GM12878 (cell line): ENCODE data around the gene GABPA. TPM values are rescaled to one million over a fixed set of nuclear protein-coding genes. Genes with fewer than 3 reads are reported as not detected.

Experiments
- ATAC-seq: fragments of 200-7000 bp; cut with Tn5 transposase; 3 replicates; pipeline ENCODE4 v1.9.1; 2020; ENCODE audit warnings: mild to moderate bottlenecking, moderate library complexity
- BruUV-seq: library from RNA; stranded (reverse); fragments of 400-500 nt; replicated peaks from 2 replicates; lab custom pipeline; 2021; lab: Mats Ljungman, UMichigan
- CTCF ChIA-PET: fragments of 300-600 bp; sonication (Branson Sonifier 250); formaldehyde crosslinking; extraction: SDS; loops from one replicate; lab custom pipeline; 2021; ENCODE audit warnings: inconsistent platforms; lab: Yijun Ruan, JAX
- POLR2A ChIA-PET: fragments of 350-600 bp; formaldehyde crosslinking; extraction: SDS; loops from one replicate; lab custom pipeline; 2021; ENCODE audit warnings: inconsistent platforms; lab: Charles Lee
- RAD21 ChIA-PET: fragments of 300-600 bp; sonication (Branson Sonifier 250); formaldehyde crosslinking; loops from one replicate; lab custom pipeline; 2023; ENCODE audit warnings: antibody characterized with exemption; ENCODE audit not compliant: unreplicated experiment; lab: Charles Lee
- SMC1A ChIA-PET: fragments of 300-600 bp; sonication (Branson Sonifier 250); formaldehyde crosslinking; loops from one replicate; lab custom pipeline; 2023; ENCODE audit not compliant: unreplicated experiment, uncharacterized antibody; lab: Charles Lee
- DNase-seq: peaks from one replicate; pipeline ENCODE4 v3.0.0-alpha.2; 2011; ENCODE audit warnings: low read depth, low spot score
- FAIRE-seq: peaks from 3 replicates; lab custom pipeline; 2011; peaks lifted over from hg19 to GRCh38; lab: Jason Lieb, UNC
- H2AFZ ChIP-seq: 2 replicates; pipeline ENCODE4 v1.6.0; 2011; ENCODE audit warnings: low read depth, low read length, control low read depth; ENCODE audit not compliant: control insufficient read depth
- H3K27ac ChIP-seq: 2 replicates; pipeline ENCODE4 v1.5.1; 2011; ENCODE audit warnings: control low read depth; ENCODE audit not compliant: control insufficient read depth, insufficient read depth
- H3K27me3 ChIP-seq, 2 experiments: replicated peaks in 1 of 2; 2 replicates each; pipeline versions ENCODE4 v1.6.0 to v1.6.1; 2011; ENCODE audit warnings: low read length in 1 of 2; ENCODE audit not compliant: control insufficient read depth in 2 of 2, insufficient read depth in 2 of 2
- H3K36me3 ChIP-seq, 2 experiments: 2 replicates each; pipeline ENCODE4 v1.5.1; 2011; ENCODE audit warnings: low read length in 1 of 2; ENCODE audit not compliant: control insufficient read depth in 2 of 2, insufficient read depth in 2 of 2
- H3K4me1 ChIP-seq: 2 replicates; pipeline ENCODE4 v1.6.1; 2011; ENCODE audit warnings: mild to moderate bottlenecking, low read length, moderate library complexity, mixed read lengths; ENCODE audit not compliant: control insufficient read depth, insufficient read depth
- H3K4me2 ChIP-seq: 2 replicates; pipeline ENCODE4 v1.6.0; 2011; ENCODE audit warnings: control low read depth; ENCODE audit not compliant: control insufficient read depth, insufficient read depth
- H3K4me3 ChIP-seq: fragments of 200-600 bp; sonication (generic); 2 replicates; pipeline ENCODE4 v1.5.1; 2016
- H3K79me2 ChIP-seq: 2 replicates; pipeline ENCODE4 v1.6.0; 2011; ENCODE audit warnings: low read length; ENCODE audit not compliant: control insufficient read depth, insufficient read depth
- H3K9ac ChIP-seq: 2 replicates; pipeline ENCODE4 v1.8.0; 2011; ENCODE audit warnings: low read length, control low read depth, mixed read lengths; ENCODE audit not compliant: control insufficient read depth, insufficient read depth
- H3K9me3 ChIP-seq: replicated peaks from 3 replicates; pipeline ENCODE4 v1.5.1; 2011; ENCODE audit warnings: mild to moderate bottlenecking, low read length; ENCODE audit not compliant: control insufficient read depth, insufficient read depth
- H4K20me1 ChIP-seq: 2 replicates; pipeline ENCODE4 v1.6.0; 2011; ENCODE audit not compliant: control insufficient read depth, insufficient read depth
- BMI1 ChIP-seq: fragments of 450-650 bp; IDR thresholded peaks from 2 replicates; pipeline ENCODE4 v1.6.1; 2016; ENCODE audit warnings: mild to moderate bottlenecking, moderate library complexity, borderline replicate concordance
- CREB1 ChIP-seq: IDR thresholded peaks from 2 replicates; pipeline ENCODE4 v1.6.1; 2012; ENCODE audit warnings: low read depth, mild to moderate bottlenecking, inconsistent platforms
- CREM ChIP-seq: IDR thresholded peaks from 2 replicates; pipeline ENCODE4 v1.6.1; 2014; ENCODE audit warnings: antibody characterized with exemption, low read depth
- CTCF ChIP-seq, 3 experiments: IDR thresholded peaks in 2 of 3; conservative IDR thresholded peaks in 1 of 3; 2 replicates each; pipeline ENCODE4 v1.5.1; 2011; ENCODE audit warnings: low read depth in 3 of 3, low read length in 3 of 3, mild to moderate bottlenecking in 3 of 3, control low read depth in 2 of 3, moderate library complexity in 2 of 3, inconsistent platforms in 1 of 3, mixed read lengths in 1 of 3; ENCODE audit not compliant: control insufficient read depth in 2 of 3, insufficient read depth in 1 of 3; ENCODE audit errors: extremely low read depth in 1 of 3
- GATAD2B ChIP-seq: fragments of 450-650 bp; conservative IDR thresholded peaks from 2 replicates; pipeline ENCODE4 v1.6.1; 2017; ENCODE audit warnings: low read depth, mild to moderate bottlenecking, moderate library complexity
- IRF4 ChIP-seq: IDR thresholded peaks from 2 replicates; pipeline ENCODE4 v1.6.1; 2011; ENCODE audit warnings: low read depth, low read length
- NFIC ChIP-seq: IDR thresholded peaks from 2 replicates; pipeline ENCODE4 v1.6.1; 2012; ENCODE audit warnings: low read depth, mild to moderate bottlenecking, inconsistent platforms, low read length, moderate library complexity
- RAD21 ChIP-seq: IDR thresholded peaks from 2 replicates; pipeline ENCODE4 v1.6.1; 2011; ENCODE audit warnings: mild to moderate bottlenecking, low read depth, low read length, moderate library complexity; ENCODE audit not compliant: insufficient read depth
- RB1 ChIP-seq: fragments of 450-650 bp; formaldehyde crosslinking; IDR thresholded peaks from 2 replicates; pipeline ENCODE4 v1.6.1; 2017; ENCODE audit warnings: mild to moderate bottlenecking, borderline replicate concordance
- RUNX3 ChIP-seq: IDR thresholded peaks from 2 replicates; pipeline ENCODE4 v1.6.1; 2012; ENCODE audit warnings: low read length, inconsistent platforms
- STAT3 ChIP-seq: IDR thresholded peaks from 2 replicates; pipeline ENCODE4 v1.6.1; 2011; ENCODE audit warnings: low read depth, low read length, improper control_type of control experiment
- YY1 ChIP-seq: IDR thresholded peaks from 2 replicates; pipeline ENCODE4 v1.6.1; 2011; ENCODE audit warnings: low read depth, mild to moderate bottlenecking, low read length
- ZBED1 ChIP-seq: IDR thresholded peaks from 2 replicates; pipeline ENCODE4 v1.6.1; 2016; ENCODE audit warnings: borderline replicate concordance
- ZBTB33 ChIP-seq: fragments of 450-650 bp; IDR thresholded peaks from 2 replicates; pipeline ENCODE4 v1.6.1; 2017; ENCODE audit warnings: mild to moderate bottlenecking
- ZNF592 ChIP-seq: fragments of 450-650 bp; IDR thresholded peaks from 2 replicates; pipeline ENCODE4 v1.6.1; 2017; ENCODE audit warnings: mild to moderate bottlenecking, moderate library complexity
- ZZZ3 ChIP-seq: IDR thresholded peaks from 2 replicates; pipeline ENCODE4 v1.6.1; 2011; ENCODE audit warnings: low read depth; ENCODE audit not compliant: control insufficient read depth, insufficient read length
- WGBS: methylation state at CpG from one replicate; pipeline ENCODE4 v1.1.6; 2016; ENCODE audit warnings: low lambda C conversion rate; ENCODE audit not compliant: insufficient replicate concordance, insufficient coverage; ENCODE audit errors: missing lambda C conversion rate; 5-methylcytosine and 5-hydroxymethylcytosine counted together
- in situ Hi-C: fragments of 300-500 bp; cut with MboI; formaldehyde crosslinking; loops from 9 replicates; pipeline ENCODE4 v1.14.3; 2018; ENCODE audit warnings: mixed read lengths
- intact Hi-C: fragments of 100-400 bp; cut with micrococcal nuclease; formaldehyde crosslinking; loops from one replicate; pipeline ENCODE4 v1.14.2; 2022; ENCODE audit not compliant: unreplicated experiment
- polyA plus RNA-seq, 11 experiments: library from polyadenylated mRNA; depleted of rRNA in 4 of 11; unstranded in 6 of 11; stranded (reverse) in 5 of 11; fragments of >200 nt; fragmentation: Nextera tagmentation in 4 of 11; fragmentation: Illumina TruSeq in 1 of 11; extraction: Ambion mirVana in 4 of 11; extraction: Trizol in 1 of 11; gene quantifications; 1 replicate in 1 of 11; 2 replicates in 10 of 11; pipeline versions ENCODE4 v1.2.1 to v1.2.3, GENCODE V29; 2011 to 2016; ENCODE audit warnings: inconsistent platforms in 2 of 11, missing spikeins in 2 of 11, low read depth in 1 of 11
- total RNA-seq, 4 experiments: library from RNA; depleted of rRNA in 3 of 4; stranded (reverse); fragments of >200 nt in 3 of 4; fragmentation: Illumina TruSeq in 1 of 4; extraction: Trizol in 1 of 4; gene quantifications; 2 replicates each; pipeline versions ENCODE4 v1.2.1 to v1.2.3, GENCODE V29; 2013 to 2021

The GABPA gene
- total and polyA plus RNA-seq, 10 of the 15 experiments (the other 5 are each of a cell fraction or from before 2014, with no cell fraction given): 7.6 to 25.6 (median 22.9) TPM

GRCh38 chr21:25801217-25802014 is 66.6 kb downstream of the GABPA start:
- RAD21 ChIA-PET: interaction anchor here (0.6 to 0.8 kb wide), 2 partner anchors 84 to 194 kb away, joined by 3 to 4 read pairs; no protein-coding TSS in a partner anchor
- intact Hi-C loops: loop anchor here (1.0 to 2.0 kb wide), 2 partner anchors 63 to 193 kb away; no protein-coding TSS in a partner anchor
- FAIRE-seq (peak; percentile 75), ATAC-seq (peak; percentile 100), DNase-seq (peak; percentile 59)
- Histone ChIP-seq H4K20me1 (no peaks in the 10 kb centered on the region), H3K27ac (no peak overlapping the region), H3K9me3 (no peaks in the 10 kb centered on the region), H2AFZ (no peak overlapping the region), H3K4me2 (no peak overlapping the region), H3K4me1 (no peaks in the 10 kb centered on the region), H3K4me3 (no peak overlapping the region), H3K79me2 (no peaks in the 10 kb centered on the region), H3K36me3 (no peaks in the 10 kb centered on the region), H3K9ac (no peak overlapping the region), H3K27me3 (no peaks in the 10 kb centered on the region)
- CTCF ChIA-PET: interaction anchor here (0.5 to 4.7 kb wide), 24 partner anchors 9 to 1675 kb away, joined by 3 to 31 read pairs (median 4); no protein-coding TSS in a partner anchor
- POLR2A ChIA-PET: no interaction called here
- WGBS: 38% methylated on average over 20 of the region's 20 CpGs
- SMC1A ChIA-PET: no interaction called here
- in situ Hi-C loops: no loop called here
- BruUV-seq: no TSS peak
- peak; percentile 23; the same call in 1 of the 2 replicates for TF ChIP-seq CREM
- TF ChIP-seq YY1: peak; percentile 54; the same call in 1 of the 2 replicates
- TF ChIP-seq RAD21: peak; percentile 64
- TF ChIP-seq ZZZ3: no peak
- TF ChIP-seq ZBTB33: no peak
- TF ChIP-seq BMI1: no peak
- 0 out of 2 replicates have a peak, but pooled peaks have one; percentile 45 for TF ChIP-seq RB1
- no peak for TF ChIP-seq NFIC
- TF ChIP-seq CREB1: 0 out of 2 replicates have a peak, but pooled peaks have one; percentile 33
- TF ChIP-seq ZBED1: no peak
- no peak for TF ChIP-seq GATAD2B
- TF ChIP-seq STAT3: no peak
- TF ChIP-seq CTCF (IDR thresholded peaks at IDR 0.05 in 2 of 3, conservative IDR thresholded peaks at IDR 0.05 in 1 of 3; ENCODE audit: control insufficient read depth in 2 of 3, extremely low read depth in 1 of 3, insufficient read depth in 1 of 3, low read depth in 3 of 3, low read length in 3 of 3): peak; percentile 98 to 100 (median 99)
- TF ChIP-seq RUNX3: peak; percentile 35; the same call in 1 of the 2 replicates
- TF ChIP-seq IRF4: 0 out of 2 replicates have a peak, but pooled peaks have one; percentile 20
- TF ChIP-seq ZNF592: no peak; the same call in 1 of the 2 replicates
